D721Med (cell line): ENCODE data around the gene ALPL.
"Not testable (repeated sequence)": the region's sequence is repeated elsewhere in the genome, so short reads cannot be mapped to it uniquely, and the experiment has no call there.

ENCODE experiments used
- DNase-seq: peaks from one replicate; pipeline ENCODE4 v3.0.0; 2011; ENCODE audit warnings: low spot score; ENCODE audit not compliant: insufficient read length
- FAIRE-seq: peaks from 2 replicates; lab custom pipeline; 2011; peaks lifted over from hg19 to GRCh38; lab: Jason Lieb, UNC
- TF ChIP-seq, protein P1 (sequence below): IDR thresholded peaks from 2 replicates; pipeline ENCODE4 v1.5.1; 2012; ENCODE audit warnings: mild to moderate bottlenecking, control low read depth; ENCODE audit not compliant: insufficient read depth; ENCODE audit errors: missing control alignments

The ALPL gene

GRCh38 chr1:21509351-21510112, at the start of gene ALPL:
Gene ALPL, plus strand, starts transcription at chr1:21509423. Its CDS starts 44,659 bp downstream, at chr1:21554082.
- TF ChIP-seq, protein P1, sequence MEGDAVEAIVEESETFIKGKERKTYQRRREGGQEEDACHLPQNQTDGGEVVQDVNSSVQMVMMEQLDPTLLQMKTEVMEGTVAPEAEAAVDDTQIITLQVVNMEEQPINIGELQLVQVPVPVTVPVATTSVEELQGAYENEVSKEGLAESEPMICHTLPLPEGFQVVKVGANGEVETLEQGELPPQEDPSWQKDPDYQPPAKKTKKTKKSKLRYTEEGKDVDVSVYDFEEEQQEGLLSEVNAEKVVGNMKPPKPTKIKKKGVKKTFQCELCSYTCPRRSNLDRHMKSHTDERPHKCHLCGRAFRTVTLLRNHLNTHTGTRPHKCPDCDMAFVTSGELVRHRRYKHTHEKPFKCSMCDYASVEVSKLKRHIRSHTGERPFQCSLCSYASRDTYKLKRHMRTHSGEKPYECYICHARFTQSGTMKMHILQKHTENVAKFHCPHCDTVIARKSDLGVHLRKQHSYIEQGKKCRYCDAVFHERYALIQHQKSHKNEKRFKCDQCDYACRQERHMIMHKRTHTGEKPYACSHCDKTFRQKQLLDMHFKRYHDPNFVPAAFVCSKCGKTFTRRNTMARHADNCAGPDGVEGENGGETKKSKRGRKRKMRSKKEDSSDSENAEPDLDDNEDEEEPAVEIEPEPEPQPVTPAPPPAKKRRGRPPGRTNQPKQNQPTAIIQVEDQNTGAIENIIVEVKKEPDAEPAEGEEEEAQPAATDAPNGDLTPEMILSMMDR: no peak
- DNase-seq: no peak
- no peak for FAIRE-seq

- FAIRE-seq, DNase-seq: not testable (repeated sequence)
Observed at GRCh38 chr1:21465127-21465526, 44.1 kb upstream of the ALPL start.

- not testable (repeated sequence) for FAIRE-seq, DNase-seq
Observed at GRCh38 chr1:21467946-21468345, 41.3 kb upstream of the ALPL start.

GRCh38 chr1:21468599-21468998, 40.6 kb upstream of the ALPL start:
- DNase-seq (no peak), FAIRE-seq (no peak)
- TF ChIP-seq, protein P1: peak; percentile 11

- no peak for DNase-seq
- FAIRE-seq: no peak
- TF ChIP-seq, protein P1: no peak
Observed at GRCh38 chr1:21469581-21469980, 39.6 kb upstream of the ALPL start.

- no peak for DNase-seq
- TF ChIP-seq, protein P1: no peak
- no peak for FAIRE-seq
Observed at GRCh38 chr1:21472861-21473260, 36.4 kb upstream of the ALPL start.

- TF ChIP-seq, protein P1: no peak
- no peak for DNase-seq
- FAIRE-seq: no peak
Observed at GRCh38 chr1:21478356-21478755, 30.9 kb upstream of the ALPL start.

- not testable (repeated sequence) for DNase-seq, FAIRE-seq
Observed at GRCh38 chr1:21483881-21484280, 25.3 kb upstream of the ALPL start.

DNA sequence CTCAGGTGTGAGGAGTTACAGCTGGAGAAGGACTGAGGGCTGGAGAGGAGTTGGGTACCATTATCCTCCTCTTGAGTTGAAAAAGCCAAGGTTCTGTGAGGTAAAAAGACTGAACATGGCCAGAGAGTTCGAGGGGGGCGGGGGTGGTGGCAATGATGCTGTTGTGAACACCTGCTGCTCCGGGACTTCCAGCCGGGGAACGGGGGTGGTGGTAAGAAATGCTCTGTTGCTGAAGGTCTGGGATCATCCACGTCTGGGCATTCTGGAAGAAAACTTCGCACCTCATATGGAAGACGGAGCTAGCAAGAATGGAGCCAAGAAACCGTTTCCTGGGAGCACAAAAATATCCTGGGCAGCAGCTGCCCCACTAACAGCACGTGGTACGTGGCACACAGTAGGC, 20.1 kb upstream of the ALPL start:
- no peak for DNase-seq
- TF ChIP-seq, protein P1: no peak
- FAIRE-seq: no peak
